OCI-LY1 (cell line): ENCODE data around the gene SPTY2D1.

Experiments
- CTCF ChIP-seq: fragments of 200-600 bp; sonication (generic), shearing (Covaris generic); IDR thresholded peaks from 2 replicates; pipeline ENCODE4 v1.5.1; 2017; ENCODE audit warnings: mild to moderate bottlenecking, antibody characterized with exemption, low read length, moderate library complexity, mixed read lengths
- EZH2 ChIP-seq: fragments of 200-600 bp; sonication (generic), shearing (Covaris generic); IDR thresholded peaks from 2 replicates; pipeline ENCODE4 v1.8.0; 2017; ENCODE audit warnings: borderline replicate concordance, mixed run types, mild to moderate bottlenecking, antibody characterized with exemption, low read length, moderate library complexity, mixed read lengths

GRCh38 chr11:18682466-18682865, 48.3 kb upstream of the SPTY2D1 start:
- no peak for TF ChIP-seq CTCF
- TF ChIP-seq EZH2 = no peak
